K562 (cell line): ENCODE measurements around the gene TTLL8. TPM values are rescaled to one million over a fixed set of nuclear protein-coding genes. Genes with fewer than 3 reads are reported as not detected.

Experiments used
- DEAF1 ChIP-seq: fragments of 450-650 bp; formaldehyde crosslinking; IDR thresholded peaks from 2 replicates; pipeline ENCODE4 v1.4.0; 2020; ENCODE audit warnings: mild to moderate bottlenecking, moderate library complexity
- GTF3C2 ChIP-seq: IDR thresholded peaks from 3 replicates; pipeline ENCODE4 v1.6.1; 2011; ENCODE audit warnings: borderline replicate concordance, mild to moderate bottlenecking, moderate library complexity; ENCODE audit not compliant: insufficient read length; ENCODE audit errors: extremely low read depth
- KDM2B ChIP-seq: fragments of 250-450 bp; sonication (Bioruptor Pico); IDR thresholded peaks from 2 replicates; pipeline ENCODE4 v1.8.0; 2021; ENCODE audit warnings: mild to moderate bottlenecking, moderate library complexity
- POLR2H ChIP-seq: IDR thresholded peaks from 2 replicates; pipeline ENCODE4 v1.6.1; 2016; ENCODE audit warnings: missing genetic modification characterization, low read depth, mild to moderate bottlenecking, control low read depth, missing compliant biosample characterization, moderate library complexity
- XRCC5 ChIP-seq: fragments of 200-400 bp; formaldehyde crosslinking; IDR thresholded peaks from 2 replicates; pipeline ENCODE4 v1.6.1; 2017; ENCODE audit warnings: low read depth, mild to moderate bottlenecking, low read length
- ZNF589 ChIP-seq: fragments of 200-800 bp; sonication (Bioruptor generic); IDR thresholded peaks from 2 replicates; pipeline ENCODE4 v1.6.1; 2016; ENCODE audit warnings: low read depth, missing genetic modification characterization, missing compliant biosample characterization
- polyA plus RNA-seq, 8 experiments: library from polyadenylated mRNA; depleted of rRNA in 4 of 8; stranded (reverse) in 5 of 8; unstranded in 3 of 8; fragments of >200 nt; fragmentation: Nextera tagmentation in 2 of 8; fragmentation: Illumina TruSeq in 1 of 8; extraction: Ambion mirVana in 2 of 8; extraction: Trizol in 1 of 8; gene quantifications; 2 replicates each; pipeline versions ENCODE4 v1.2.1 to v1.2.3, GENCODE V29; 2011 to 2014; ENCODE audit warnings: inconsistent platforms in 1 of 8, missing spikeins in 1 of 8
- total RNA-seq, 7 experiments: library from RNA; depleted of rRNA in 6 of 7; stranded (reverse); fragments of >200 nt in 6 of 7; fragmentation: Illumina TruSeq in 2 of 7; extraction: Trizol in 2 of 7; gene quantifications; 2 replicates each; pipeline versions ENCODE4 v1.2.1 to v1.2.3, GENCODE V29; 2011 to 2021; ENCODE audit warnings: low replicate concordance in 1 of 7

Gene TTLL8
- total and polyA plus RNA-seq, 9 of the 15 experiments (the other 6 are each of a cell fraction or from before 2014, with no cell fraction given) = not detected

- TF ChIP-seq GTF3C2 (no peak), POLR2H (tag) (no peak), DEAF1 (CRISPR knock-in tag) (no peak), KDM2B (CRISPR knock-in tag) (no peak), XRCC5 (no peak), ZNF589 (CRISPR knock-in tag) (no peak)
These were observed 1.7 kb downstream of the TTLL8 start (continued) for GRCh38 chr22:50056214-50056972.
